Measurements from ENCODE around the gene CDH4. TPM values are rescaled to one million over a fixed set of nuclear protein-coding genes. Genes with fewer than 3 reads are reported as not detected.

Gene CDH4
- total and polyA plus RNA-seq, 2 donors (not counting 3 experiments of a cell fraction or from before 2014, with no cell fraction given): 0.17 to 0.51 TPM

GRCh38 chr20:61576372-61576771 is 324.3 kb downstream of the CDH4 start:
- FAIRE-seq: no peak
- H2AFZ ChIP-seq (ENCODE audit: low read depth, low read length): no peak overlapping the region
- CTCF ChIA-PET: no interaction called here
- intact Hi-C loops (cut with micrococcal nuclease) (no loop called here), dilution Hi-C loops (cut with MboI; ENCODE audit: extremely low pct_ligation_motif_present, low sequenced_read_pairs) (no loop called here)
- H4K20me1 ChIP-seq (replicated peaks; ENCODE audit: control insufficient read depth, extremely low read depth, insufficient read depth, low read length): no peaks in the 10 kb centered on the region
- POLR2A ChIA-PET: no interaction called here
- TF ChIP-seq FOS (IDR thresholded peaks at IDR 0.05; ENCODE audit: borderline replicate concordance, insufficient read depth, low read length): no peak
- H3K4me2 ChIP-seq (ENCODE audit: insufficient read depth, low read length): no peak overlapping the region
- H3K9ac ChIP-seq (replicated peaks; ENCODE audit: extremely low read depth, insufficient read depth, low read length): no peak overlapping the region
- no peaks in the 10 kb centered on the region for H3K79me2 ChIP-seq (ENCODE audit: control insufficient read depth, insufficient read depth, low read length)
- no peaks in the 10 kb centered on the region for H3K36me3 ChIP-seq (ENCODE audit: control insufficient read depth in 2 of 2, extremely low read depth in 1 of 2, insufficient read depth in 2 of 2, low read length in 2 of 2)
- BruUV-seq (replicated peaks): no TSS peak
- H3K9me1 ChIP-seq (replicated peaks; ENCODE audit: control insufficient read depth, extremely low read depth, insufficient read depth, low read length): no peaks in the 10 kb centered on the region
- H3K4me3 ChIP-seq (replicated peaks in 1 of 3; ENCODE audit: insufficient read depth in 1 of 3, low read depth in 1 of 3, low read length in 3 of 3): no peak overlapping the region
- no peaks in the 10 kb centered on the region for H3K27me3 ChIP-seq (ENCODE audit: control insufficient read depth in 2 of 2, insufficient read depth in 2 of 2, low read length in 2 of 2)
- peaks cover under 1% of the 10 kb centered on the region for H3K9me3 ChIP-seq (replicated peaks; ENCODE audit: control insufficient read depth, insufficient read depth, low read length)
- H3K4me1 ChIP-seq (ENCODE audit: control insufficient read depth, extremely low read depth, insufficient read depth, low read length): no peaks in the 10 kb centered on the region
- no peak overlapping the region for H3K27ac ChIP-seq (ENCODE audit: insufficient read depth, low read depth, low read length)
- no peak for DNase-seq (ENCODE audit: low read depth, low spot score)

- FAIRE-seq: no peak
- H3K27ac ChIP-seq (ENCODE audit: insufficient read depth, low read depth, low read length): no peak overlapping the region
- dilution Hi-C loops (cut with MboI; ENCODE audit: extremely low pct_ligation_motif_present, low sequenced_read_pairs): no loop called here
- CTCF ChIA-PET: no interaction called here
- intact Hi-C loops (cut with micrococcal nuclease): no loop called here
- DNase-seq (ENCODE audit: low read depth, low spot score): no peak
- peaks cover 6% of the 10 kb centered on the region for H3K9me3 ChIP-seq (replicated peaks; ENCODE audit: control insufficient read depth, insufficient read depth, low read length)
- H3K4me3 ChIP-seq (replicated peaks in 1 of 3; ENCODE audit: insufficient read depth in 1 of 3, low read depth in 1 of 3, low read length in 3 of 3): no peak overlapping the region
- no peaks in the 10 kb centered on the region for H4K20me1 ChIP-seq (replicated peaks; ENCODE audit: control insufficient read depth, extremely low read depth, insufficient read depth, low read length)
- no peaks in the 10 kb centered on the region for H3K9me1 ChIP-seq (replicated peaks; ENCODE audit: control insufficient read depth, extremely low read depth, insufficient read depth, low read length)
- POLR2A ChIA-PET: no interaction called here
- no peak overlapping the region for H3K9ac ChIP-seq (replicated peaks; ENCODE audit: extremely low read depth, insufficient read depth, low read length)
- no peak overlapping the region for H3K4me2 ChIP-seq (ENCODE audit: insufficient read depth, low read length)
- TF ChIP-seq EZH2 (IDR thresholded peaks at IDR 0.05; ENCODE audit: borderline replicate concordance, low read depth, low read length, severe bottlenecking): no peak
- no peak for TF ChIP-seq MYC (IDR thresholded peaks at IDR 0.05; ENCODE audit: low read depth, low read length)
- no peak for TF ChIP-seq JUN (IDR thresholded peaks at IDR 0.05; ENCODE audit: borderline replicate concordance, insufficient read depth, insufficient read length, low read depth)
- no peak for TF ChIP-seq POLR2A (IDR thresholded peaks at IDR 0.05; ENCODE audit: low read depth, low read length)
- TF ChIP-seq POLR2AphosphoS5 (IDR thresholded peaks at IDR 0.05; ENCODE audit: insufficient read depth, low read depth, low read length): no peak
- TF ChIP-seq, protein P1, sequence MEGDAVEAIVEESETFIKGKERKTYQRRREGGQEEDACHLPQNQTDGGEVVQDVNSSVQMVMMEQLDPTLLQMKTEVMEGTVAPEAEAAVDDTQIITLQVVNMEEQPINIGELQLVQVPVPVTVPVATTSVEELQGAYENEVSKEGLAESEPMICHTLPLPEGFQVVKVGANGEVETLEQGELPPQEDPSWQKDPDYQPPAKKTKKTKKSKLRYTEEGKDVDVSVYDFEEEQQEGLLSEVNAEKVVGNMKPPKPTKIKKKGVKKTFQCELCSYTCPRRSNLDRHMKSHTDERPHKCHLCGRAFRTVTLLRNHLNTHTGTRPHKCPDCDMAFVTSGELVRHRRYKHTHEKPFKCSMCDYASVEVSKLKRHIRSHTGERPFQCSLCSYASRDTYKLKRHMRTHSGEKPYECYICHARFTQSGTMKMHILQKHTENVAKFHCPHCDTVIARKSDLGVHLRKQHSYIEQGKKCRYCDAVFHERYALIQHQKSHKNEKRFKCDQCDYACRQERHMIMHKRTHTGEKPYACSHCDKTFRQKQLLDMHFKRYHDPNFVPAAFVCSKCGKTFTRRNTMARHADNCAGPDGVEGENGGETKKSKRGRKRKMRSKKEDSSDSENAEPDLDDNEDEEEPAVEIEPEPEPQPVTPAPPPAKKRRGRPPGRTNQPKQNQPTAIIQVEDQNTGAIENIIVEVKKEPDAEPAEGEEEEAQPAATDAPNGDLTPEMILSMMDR (IDR thresholded peaks at IDR 0.05; ENCODE audit: extremely low read depth in 1 of 2, insufficient read depth in 1 of 2, low read depth in 1 of 2, low read length in 2 of 2): no peak
- no peak for TF ChIP-seq GATA2 (IDR thresholded peaks at IDR 0.05; ENCODE audit: insufficient read depth, insufficient read length, low read depth, low read length)
- TF ChIP-seq, protein P2, sequence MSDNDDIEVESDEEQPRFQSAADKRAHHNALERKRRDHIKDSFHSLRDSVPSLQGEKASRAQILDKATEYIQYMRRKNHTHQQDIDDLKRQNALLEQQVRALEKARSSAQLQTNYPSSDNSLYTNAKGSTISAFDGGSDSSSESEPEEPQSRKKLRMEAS (IDR thresholded peaks at IDR 0.05; ENCODE audit: insufficient read depth, insufficient read length): no peak
- no peak for TF ChIP-seq FOS (IDR thresholded peaks at IDR 0.05; ENCODE audit: borderline replicate concordance, insufficient read depth, low read length)
- no peaks in the 10 kb centered on the region for H3K36me3 ChIP-seq (ENCODE audit: control insufficient read depth in 2 of 2, extremely low read depth in 1 of 2, insufficient read depth in 2 of 2, low read length in 2 of 2)
- no peak overlapping the region for H2AFZ ChIP-seq (ENCODE audit: low read depth, low read length)
- no peaks in the 10 kb centered on the region for H3K79me2 ChIP-seq (ENCODE audit: control insufficient read depth, insufficient read depth, low read length)
- no peaks in the 10 kb centered on the region for H3K4me1 ChIP-seq (ENCODE audit: control insufficient read depth, extremely low read depth, insufficient read depth, low read length)
- H3K27me3 ChIP-seq (ENCODE audit: control insufficient read depth in 2 of 2, insufficient read depth in 2 of 2, low read length in 2 of 2): no peaks in the 10 kb centered on the region
- BruUV-seq (replicated peaks): no TSS peak
Observed at GRCh38 chr20:61577065-61577464, 325.0 kb downstream of the CDH4 start.

All from endothelial cell of umbilical vein (primary cell).